Fibroblast of pulmonary artery (primary cell): ENCODE results near the gene PNPLA5.

Experiments used
- DNase-seq: peaks from one replicate; pipeline ENCODE4 v3.0.0-alpha.2; 2010; ENCODE audit warnings: low read depth
- H3K4me3 ChIP-seq: replicated peaks from 2 replicates; pipeline ENCODE4 v1.5.1; 2011; ENCODE audit warnings: low read depth, mild to moderate bottlenecking, control low read depth, low read length, moderate library complexity
- TF ChIP-seq, protein P1 (sequence below): IDR thresholded peaks from 2 replicates; pipeline ENCODE4 v1.5.1; 2011; ENCODE audit warnings: mild to moderate bottlenecking, control low read depth, low read length, inconsistent platforms; ENCODE audit errors: missing control alignments

The PNPLA5 gene

DNA sequence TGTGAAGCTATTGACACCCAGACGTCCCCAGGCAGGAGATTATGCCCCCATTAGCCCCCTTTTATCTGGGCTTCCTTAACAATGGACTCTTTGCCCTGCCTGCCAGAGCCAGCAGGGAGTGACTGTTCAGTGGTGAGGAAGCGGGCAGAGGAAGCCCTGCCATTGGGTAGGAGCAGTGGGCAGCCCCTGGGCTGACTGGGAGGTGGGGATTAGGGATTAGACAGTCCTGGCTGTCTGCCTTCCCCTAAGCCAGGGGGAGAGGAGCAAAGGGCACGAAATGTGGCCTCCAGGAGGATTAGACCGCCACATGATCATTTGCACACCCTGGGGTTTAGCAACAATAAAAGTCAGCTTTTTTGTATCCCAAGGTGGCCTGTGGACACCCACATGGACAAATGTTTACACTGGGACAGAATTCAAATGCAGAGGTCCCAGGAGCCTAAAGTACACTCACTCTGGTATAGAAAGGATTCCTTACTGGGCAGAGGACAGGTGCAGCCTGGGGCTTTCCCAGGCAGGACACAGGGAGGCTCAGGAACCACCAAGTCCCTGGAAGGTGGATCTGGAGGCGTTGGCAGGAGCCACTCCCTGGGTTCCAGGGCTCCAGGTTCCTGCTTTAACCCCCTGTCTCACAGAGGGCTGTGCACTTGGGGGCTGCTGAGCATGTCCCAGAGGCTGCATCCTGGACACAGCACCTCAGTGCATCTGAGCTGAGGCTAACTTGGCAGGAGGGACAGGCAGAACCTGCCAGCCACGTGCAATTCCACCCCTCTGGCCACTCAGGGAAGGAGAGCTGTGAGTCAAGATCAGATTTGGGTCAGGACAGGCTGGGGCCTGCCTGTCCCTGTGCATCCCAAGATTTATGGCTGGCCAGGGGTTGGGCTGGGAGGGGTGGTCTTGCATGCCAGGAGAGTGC is 33.9 kb upstream of the PNPLA5 start:
- H3K4me3 ChIP-seq, result peak overlapping the region; percentile 74
- TF ChIP-seq, protein P1, sequence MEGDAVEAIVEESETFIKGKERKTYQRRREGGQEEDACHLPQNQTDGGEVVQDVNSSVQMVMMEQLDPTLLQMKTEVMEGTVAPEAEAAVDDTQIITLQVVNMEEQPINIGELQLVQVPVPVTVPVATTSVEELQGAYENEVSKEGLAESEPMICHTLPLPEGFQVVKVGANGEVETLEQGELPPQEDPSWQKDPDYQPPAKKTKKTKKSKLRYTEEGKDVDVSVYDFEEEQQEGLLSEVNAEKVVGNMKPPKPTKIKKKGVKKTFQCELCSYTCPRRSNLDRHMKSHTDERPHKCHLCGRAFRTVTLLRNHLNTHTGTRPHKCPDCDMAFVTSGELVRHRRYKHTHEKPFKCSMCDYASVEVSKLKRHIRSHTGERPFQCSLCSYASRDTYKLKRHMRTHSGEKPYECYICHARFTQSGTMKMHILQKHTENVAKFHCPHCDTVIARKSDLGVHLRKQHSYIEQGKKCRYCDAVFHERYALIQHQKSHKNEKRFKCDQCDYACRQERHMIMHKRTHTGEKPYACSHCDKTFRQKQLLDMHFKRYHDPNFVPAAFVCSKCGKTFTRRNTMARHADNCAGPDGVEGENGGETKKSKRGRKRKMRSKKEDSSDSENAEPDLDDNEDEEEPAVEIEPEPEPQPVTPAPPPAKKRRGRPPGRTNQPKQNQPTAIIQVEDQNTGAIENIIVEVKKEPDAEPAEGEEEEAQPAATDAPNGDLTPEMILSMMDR, result no peak

DNA sequence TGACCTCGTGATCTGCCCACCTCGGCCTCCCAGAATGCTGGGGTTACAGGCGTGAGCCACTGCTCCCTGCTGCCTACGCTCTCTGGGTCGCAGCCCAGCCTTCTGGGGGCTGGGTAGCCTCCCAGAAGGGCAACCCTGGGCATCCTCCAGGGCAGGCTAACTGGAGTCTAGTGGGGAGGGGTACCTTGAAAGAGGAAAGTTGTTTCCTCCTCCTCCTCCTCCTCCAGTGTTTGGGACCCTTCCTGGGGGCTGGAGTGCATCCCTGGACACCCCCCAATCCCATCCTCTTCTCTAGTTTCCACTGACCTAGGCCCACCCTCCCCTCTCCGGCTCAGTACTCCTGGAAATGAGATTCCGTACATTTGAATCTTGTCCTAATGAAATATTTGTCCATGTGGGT is 33.1 kb upstream of the PNPLA5 start:
- TF ChIP-seq, protein P1, result no peak
- peak overlapping the region; percentile 74 for H3K4me3 ChIP-seq
- DNase-seq, result no peak

More for the DNA sequence above, 33.9 kb upstream of the PNPLA5 start:
- peak; percentile 11 for DNase-seq

DNA sequence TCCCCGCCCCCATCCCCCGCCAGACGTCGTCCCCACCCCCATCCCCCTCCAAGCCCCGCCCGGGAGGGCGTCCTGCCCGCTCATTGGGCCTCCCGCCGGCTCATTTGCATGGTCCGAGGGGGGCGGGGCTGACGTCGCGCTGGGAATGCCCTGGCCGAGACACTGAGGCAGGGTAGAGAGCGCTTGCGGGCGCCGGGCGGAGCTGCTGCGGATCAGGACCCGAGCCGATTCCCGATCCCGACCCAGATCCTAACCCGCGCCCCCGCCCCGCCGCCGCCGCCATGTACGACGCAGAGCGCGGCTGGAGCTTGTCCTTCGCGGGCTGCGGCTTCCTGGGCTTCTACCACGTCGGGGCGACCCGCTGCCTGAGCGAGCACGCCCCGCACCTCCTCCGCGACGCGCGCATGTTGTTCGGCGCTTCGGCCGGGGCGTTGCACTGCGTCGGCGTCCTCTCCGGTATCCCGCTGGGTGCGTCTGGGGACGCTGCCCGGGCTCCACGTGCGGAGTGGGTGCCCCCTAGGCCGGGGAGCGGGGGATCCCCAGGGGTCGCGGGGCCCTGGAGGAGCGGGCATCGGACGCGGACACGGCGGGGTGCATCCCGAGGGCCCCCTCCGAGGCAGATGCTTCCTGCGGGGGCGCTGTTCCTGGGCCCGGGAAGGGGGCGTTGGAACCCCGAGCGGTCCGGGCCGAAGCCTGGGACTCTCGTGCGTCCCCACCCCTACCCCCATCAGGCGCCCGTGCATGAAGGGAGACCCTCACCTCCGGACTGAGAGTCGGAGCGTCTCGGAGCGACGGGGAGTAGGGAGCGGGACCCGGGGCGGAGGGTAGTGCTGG is 32.0 kb upstream of the PNPLA5 start, which contains the start of gene PNPLA3:
Gene PNPLA3, plus strand, starts transcription at position 175 of the 834 bp plus-strand sequence. Its CDS starts 107 bp downstream, at position 282.
- TF ChIP-seq, protein P1, result no peak
- DNase-seq, result peak; percentile 84
- peak within 1 kb of the TSS; percentile 74 for H3K4me3 ChIP-seq

DNA sequence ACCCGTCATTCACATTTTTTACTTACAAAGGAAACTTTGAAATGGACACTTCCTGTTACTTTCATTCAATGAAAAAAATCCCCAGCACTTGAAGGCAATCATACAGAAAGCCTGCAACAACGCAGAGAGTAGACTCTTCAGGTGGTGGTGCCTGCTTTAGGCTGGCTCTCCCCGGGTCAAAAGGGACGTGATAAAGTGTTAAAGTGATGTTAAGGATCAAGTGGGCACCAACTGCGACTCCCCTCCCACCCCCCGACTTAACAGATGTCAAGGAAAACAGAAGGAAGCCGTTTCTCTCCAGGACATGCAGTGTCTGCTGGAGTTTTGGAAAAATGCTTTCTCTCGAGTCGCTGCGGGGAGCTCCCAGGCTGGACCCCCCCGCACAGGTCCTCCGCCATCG is 31.4 kb upstream of the PNPLA5 start:
- TF ChIP-seq, protein P1, result no peak
- no peak for DNase-seq

DNA sequence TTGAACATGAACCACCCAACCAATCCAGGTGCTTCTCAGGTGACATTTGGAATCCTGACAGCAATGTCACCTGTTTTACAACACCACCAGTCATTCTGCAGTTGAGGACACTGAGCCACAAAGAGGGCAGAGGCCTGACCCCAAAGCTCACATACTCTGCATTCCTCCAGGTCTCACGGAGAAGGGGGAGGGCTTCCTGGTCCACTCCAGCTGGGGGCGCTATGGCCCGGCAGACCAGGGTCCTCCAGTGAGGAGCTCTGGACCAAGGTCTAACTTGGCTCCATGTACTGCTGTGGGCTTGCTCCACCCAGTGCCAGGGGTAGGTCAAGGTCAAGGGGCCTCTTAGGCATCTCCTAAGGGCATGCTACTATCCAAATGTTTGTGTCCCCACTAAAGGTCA is 30.3 kb upstream of the PNPLA5 start:
- H3K4me3 ChIP-seq, result no peak overlapping the region
- TF ChIP-seq, protein P1, result peak; percentile 7
- DNase-seq, result no peak

More for the DNA sequence above, 31.4 kb upstream of the PNPLA5 start:
- peak overlapping the region; percentile 74 for H3K4me3 ChIP-seq

DNA sequence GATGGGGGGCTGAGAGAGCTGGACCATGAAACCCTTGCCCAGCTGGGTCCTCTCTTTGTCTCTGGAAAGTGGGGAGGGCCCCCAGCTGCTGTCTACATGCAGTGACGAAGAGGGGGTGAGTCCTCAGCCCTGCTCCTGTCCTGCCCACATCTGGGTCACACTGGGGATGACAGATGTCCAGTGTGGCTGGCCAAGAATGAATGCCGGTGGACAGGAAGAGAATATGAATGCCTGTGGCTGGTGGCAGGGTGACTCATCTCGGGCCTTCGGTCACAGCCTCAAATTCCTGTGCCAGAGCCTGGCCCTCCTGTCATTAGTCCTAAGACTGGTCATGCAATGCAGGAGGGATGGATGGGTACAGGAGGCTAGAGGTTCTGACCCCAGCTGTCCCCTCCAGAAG is 29.6 kb upstream of the PNPLA5 start:
- no peak overlapping the region for H3K4me3 ChIP-seq
- TF ChIP-seq, protein P1, result no peak
- peak; percentile 52 for DNase-seq
